ENCODE data around the gene CACNA2D3. TPM values are rescaled to one million over a fixed set of nuclear protein-coding genes. Genes with fewer than 3 reads are reported as not detected.

Gene CACNA2D3
- total RNA-seq, 1 donor from 2014 or later = not detected

- Mint-ChIP-seq H3K4me3 (ENCODE audit: unreplicated experiment) (no peak overlapping the region), H3K4me1 (ENCODE audit: low read depth) (peaks cover 8% of the 10 kb centered on the region), H3K9me3 (ENCODE audit: low read depth) (no peaks in the 10 kb centered on the region), H3K27ac (ENCODE audit: unreplicated experiment) (no peak overlapping the region), H3K36me3 (ENCODE audit: low read depth) (no peaks in the 10 kb centered on the region), H3K27me3 (ENCODE audit: low read depth) (no peaks in the 10 kb centered on the region)
- no peak for TF ChIP-seq CTCF (IDR thresholded peaks at IDR 0.05)
- DNase-seq (ENCODE audit: low spot score) = no peak
Observed at GRCh38 chr3:54862526-54862925, 740.2 kb downstream of the CACNA2D3 start.

DNA sequence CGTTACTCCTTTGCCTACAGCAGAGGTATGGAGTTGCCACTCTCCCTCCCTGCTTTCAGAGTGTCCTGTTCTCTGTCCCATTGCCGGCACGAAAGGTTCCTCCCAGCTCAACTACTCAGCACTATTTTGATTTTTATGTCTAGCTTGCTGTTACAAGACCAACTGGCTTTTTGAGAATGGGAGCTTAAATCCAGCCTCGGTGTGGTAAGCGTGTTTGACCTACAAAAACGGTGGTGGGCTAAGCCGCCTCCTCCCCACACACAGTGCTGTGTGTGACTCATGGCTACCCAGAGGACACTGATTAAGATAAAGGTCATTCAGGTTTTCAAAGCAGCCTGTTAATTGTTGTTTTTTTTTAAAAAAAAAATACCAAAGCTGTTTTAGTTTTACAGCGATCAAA is 741.0 kb downstream of the CACNA2D3 start:
- Mint-ChIP-seq H3K9me3 (ENCODE audit: low read depth) (no peaks in the 10 kb centered on the region), H3K4me1 (ENCODE audit: low read depth) (peaks cover 8% of the 10 kb centered on the region), H3K27ac (ENCODE audit: unreplicated experiment) (no peak overlapping the region), H3K36me3 (ENCODE audit: low read depth) (no peaks in the 10 kb centered on the region), H3K4me3 (ENCODE audit: unreplicated experiment) (no peak overlapping the region), H3K27me3 (ENCODE audit: low read depth) (no peaks in the 10 kb centered on the region)
- DNase-seq (ENCODE audit: low spot score) = no peak
- no peak for TF ChIP-seq CTCF (IDR thresholded peaks at IDR 0.05)

GRCh38 chr3:54863786-54864185 is 741.4 kb downstream of the CACNA2D3 start:
- Mint-ChIP-seq H3K4me3 (ENCODE audit: unreplicated experiment) (no peak overlapping the region), H3K27me3 (ENCODE audit: low read depth) (no peaks in the 10 kb centered on the region), H3K9me3 (ENCODE audit: low read depth) (no peaks in the 10 kb centered on the region), H3K4me1 (ENCODE audit: low read depth) (peaks cover 8% of the 10 kb centered on the region), H3K27ac (ENCODE audit: unreplicated experiment) (no peak overlapping the region), H3K36me3 (ENCODE audit: low read depth) (no peaks in the 10 kb centered on the region)
- no peak for TF ChIP-seq CTCF (IDR thresholded peaks at IDR 0.05)
- no peak for DNase-seq (ENCODE audit: low spot score)

GRCh38 chr3:54865316-54865715 is 743.0 kb downstream of the CACNA2D3 start:
- Mint-ChIP-seq H3K4me3 (ENCODE audit: unreplicated experiment) (no peak overlapping the region), H3K9me3 (ENCODE audit: low read depth) (no peaks in the 10 kb centered on the region), H3K36me3 (ENCODE audit: low read depth) (no peaks in the 10 kb centered on the region), H3K27ac (ENCODE audit: unreplicated experiment) (no peak overlapping the region), H3K27me3 (ENCODE audit: low read depth) (no peaks in the 10 kb centered on the region), H3K4me1 (ENCODE audit: low read depth) (peaks cover 8% of the 10 kb centered on the region)
- no peak for DNase-seq (ENCODE audit: low spot score)
- TF ChIP-seq CTCF (IDR thresholded peaks at IDR 0.05) = no peak

- Mint-ChIP-seq H3K36me3 (ENCODE audit: low read depth) (no peaks in the 10 kb centered on the region), H3K9me3 (ENCODE audit: low read depth) (no peaks in the 10 kb centered on the region), H3K27ac (ENCODE audit: unreplicated experiment) (no peak overlapping the region), H3K4me1 (ENCODE audit: low read depth) (peaks cover 14% of the 10 kb centered on the region), H3K27me3 (ENCODE audit: low read depth) (no peaks in the 10 kb centered on the region), H3K4me3 (ENCODE audit: unreplicated experiment) (no peak overlapping the region)
- no peak for TF ChIP-seq CTCF (IDR thresholded peaks at IDR 0.05)
- no peak for DNase-seq (ENCODE audit: low spot score)
Observed at GRCh38 chr3:54866251-54866650, 743.9 kb downstream of the CACNA2D3 start.

Data from chondrocyte (in vitro differentiated cells).